ENCODE results near the gene PNPLA5.

The PNPLA5 gene

DNA sequence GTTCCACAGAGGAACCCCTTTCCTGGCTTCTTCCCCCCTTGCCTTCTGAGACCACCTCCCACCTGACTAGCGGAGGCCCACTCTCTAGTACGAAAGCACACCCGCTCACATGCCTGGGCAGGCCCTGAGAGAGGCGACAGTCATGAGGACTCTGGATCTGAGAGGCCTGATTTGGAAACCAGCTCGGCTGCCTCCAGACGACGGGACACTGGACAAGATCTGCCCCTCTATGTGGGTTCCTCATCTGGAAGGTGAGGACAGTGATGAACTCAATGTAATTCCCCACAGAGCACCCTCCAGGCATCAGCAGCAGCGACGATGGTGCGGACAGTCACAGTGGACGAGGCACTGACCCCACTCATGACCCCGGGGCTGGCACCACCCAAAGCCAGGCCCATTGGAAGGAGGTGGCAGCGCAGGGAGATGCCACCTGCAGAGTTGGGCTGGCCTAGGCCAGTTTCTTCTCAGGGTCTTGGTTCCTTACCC lies 37.0 kb downstream of the PNPLA5 start:
- no peak for DNase-seq (ENCODE audit: low read depth)

DNA sequence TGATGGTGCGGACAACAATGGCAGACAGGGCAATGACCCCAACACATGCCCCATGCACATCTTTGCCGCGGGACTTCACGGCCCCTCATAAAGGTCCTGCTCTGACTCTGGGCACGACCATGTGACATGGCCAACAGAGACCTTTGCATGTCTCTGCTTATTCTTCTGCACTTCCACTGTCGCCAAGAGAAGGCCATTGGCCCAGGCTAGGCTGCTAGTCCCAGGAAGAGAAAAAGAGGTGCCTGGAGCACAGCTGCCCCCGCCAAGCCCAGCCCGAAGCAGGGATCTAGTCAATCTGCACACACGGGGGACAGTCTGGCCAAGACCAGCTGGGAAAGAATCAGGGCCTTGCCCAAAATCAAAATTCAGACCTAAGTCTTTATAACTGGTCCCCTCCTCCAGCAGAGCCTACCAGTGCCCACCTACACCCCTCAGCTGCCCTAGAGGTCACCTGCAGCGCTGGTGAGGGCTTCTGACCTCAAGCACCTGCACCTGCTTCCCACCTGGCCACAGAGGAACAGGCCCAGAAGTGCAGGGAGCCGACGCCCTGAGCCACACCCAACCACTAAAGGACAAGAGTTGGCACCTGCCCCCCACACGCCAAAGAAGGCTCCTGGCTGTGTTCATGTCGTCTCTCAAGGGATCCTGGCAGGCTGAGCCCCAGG lies 37.6 kb downstream of the PNPLA5 start:
- DNase-seq (ENCODE audit: low read depth) = no peak

GRCh38 chr22:43853328-43853931 lies 38.4 kb downstream of the PNPLA5 start:
- no peak for DNase-seq (ENCODE audit: low read depth)

DNA sequence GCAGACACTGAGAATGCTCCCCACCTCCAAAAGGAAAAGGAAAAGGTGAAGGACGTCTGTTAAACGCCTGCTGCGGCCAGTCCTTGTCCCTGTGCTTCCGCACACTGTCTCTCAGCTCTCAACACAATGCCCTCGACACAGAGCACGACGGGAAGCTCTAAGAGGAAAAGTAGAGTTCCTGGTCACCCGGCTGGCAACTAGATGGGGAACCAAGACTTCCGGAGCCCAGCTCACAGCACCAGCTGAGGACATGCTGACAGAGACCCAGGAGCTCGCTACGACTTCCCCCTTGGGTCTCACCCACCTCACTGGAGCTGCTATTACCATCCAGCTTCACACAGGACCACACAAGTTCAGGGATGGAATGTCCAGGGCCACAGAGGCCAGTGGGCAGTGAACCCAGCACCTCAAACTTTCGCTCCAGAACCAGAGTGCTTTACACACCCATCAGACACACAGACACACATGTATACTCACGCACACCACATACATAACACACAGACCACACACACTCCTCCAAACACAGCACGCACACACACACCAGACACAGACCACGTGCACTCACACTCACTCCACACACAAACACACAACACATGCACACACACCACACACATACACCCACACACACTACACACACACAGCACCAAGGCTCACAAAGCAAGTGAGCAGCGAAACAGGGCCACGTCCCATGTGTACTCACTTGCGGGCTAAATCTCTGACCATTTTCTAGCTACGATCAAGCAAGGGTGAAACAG lies 39.1 kb downstream of the PNPLA5 start:
- DNase-seq (ENCODE audit: low read depth) = no peak

DNA sequence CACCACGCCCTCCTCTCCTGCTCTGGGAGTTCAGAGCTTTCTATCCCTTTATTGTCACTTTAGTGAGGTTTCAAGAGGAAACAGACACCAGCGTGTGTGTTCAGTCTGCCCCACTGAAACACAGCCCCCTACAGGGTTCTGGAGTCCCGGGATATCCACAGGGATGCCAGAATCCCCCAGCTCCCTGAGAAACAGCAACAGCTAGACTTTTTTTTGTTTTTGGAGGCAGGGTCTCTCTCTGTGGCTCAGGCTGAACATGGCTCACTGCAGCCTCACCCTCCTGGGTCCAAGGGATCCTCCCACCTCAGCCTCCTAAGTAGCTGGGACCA lies 39.9 kb downstream of the PNPLA5 start:
- DNase-seq (ENCODE audit: low read depth) = no peak

GRCh38 chr22:43851058-43851978 lies 40.5 kb downstream of the PNPLA5 start:
- DNase-seq (ENCODE audit: low read depth) = no peak

GRCh38 chr22:43850529-43850928 lies 41.3 kb downstream of the PNPLA5 start:
- DNase-seq (ENCODE audit: low read depth) = no peak

DNA sequence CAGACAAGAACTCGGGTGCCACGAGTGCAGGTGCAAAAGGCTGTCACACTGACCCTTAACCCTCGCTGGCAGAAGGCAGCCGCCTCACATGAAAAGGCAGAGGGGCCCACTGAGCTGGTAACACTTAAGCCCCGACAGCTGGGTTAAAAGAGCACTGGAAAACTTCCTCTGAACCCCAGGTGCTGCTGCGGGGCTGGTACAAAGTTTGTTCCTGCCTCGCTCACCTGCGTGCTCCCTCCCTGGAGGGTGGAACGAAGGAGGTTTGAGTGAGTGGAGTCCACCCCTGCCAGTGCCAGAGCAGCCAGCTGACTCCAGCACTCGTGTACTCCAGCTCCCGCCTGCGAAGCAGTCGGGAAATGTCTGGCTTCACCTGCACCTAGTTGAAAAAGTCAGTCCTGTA lies 42.1 kb downstream of the PNPLA5 start:
- DNase-seq (ENCODE audit: low read depth) = no peak

DNA sequence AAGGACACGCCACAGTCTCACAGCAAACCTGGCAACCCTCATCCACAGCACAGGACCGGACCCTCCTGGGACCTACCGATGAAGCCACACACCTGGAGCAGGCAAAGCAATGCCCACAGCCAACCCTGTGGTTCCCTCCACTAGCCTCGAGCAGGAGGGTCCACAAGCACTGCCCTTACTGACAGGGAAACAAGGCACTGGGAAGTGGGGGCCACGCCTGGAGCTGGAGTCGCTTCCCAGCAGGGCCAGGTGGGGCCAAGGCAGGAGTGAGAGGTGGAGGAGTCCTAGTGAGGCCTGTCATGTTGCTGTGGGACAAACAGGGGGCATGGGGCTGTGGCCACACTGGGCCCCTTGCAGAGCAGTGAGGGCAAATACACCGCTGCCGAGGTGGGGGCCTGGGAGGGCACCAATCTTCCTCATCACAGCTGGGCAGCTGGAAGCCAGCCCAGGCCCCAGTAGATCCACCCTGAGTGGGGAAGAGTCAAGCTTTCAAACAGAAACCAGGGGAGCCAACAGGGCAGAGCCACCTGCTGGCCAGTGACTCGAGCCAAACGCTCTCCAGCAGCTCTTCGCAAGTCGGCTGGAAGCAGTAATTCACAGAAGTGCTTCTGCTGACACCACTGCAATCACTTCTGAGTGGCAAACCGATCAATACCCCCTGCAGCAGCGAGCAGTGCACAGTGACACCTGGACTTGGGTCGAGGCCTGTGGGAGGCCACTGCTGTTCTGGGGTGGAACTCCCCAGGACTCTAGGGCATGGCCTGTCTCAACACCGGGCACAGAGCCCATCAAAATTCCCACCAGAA lies 43.2 kb downstream of the PNPLA5 start:
- DNase-seq (ENCODE audit: low read depth) = no peak

- DNase-seq (ENCODE audit: low read depth) = no peak
Measured at GRCh38 chr22:43847376-43848289, 44.2 kb downstream of the PNPLA5 start.

DNA sequence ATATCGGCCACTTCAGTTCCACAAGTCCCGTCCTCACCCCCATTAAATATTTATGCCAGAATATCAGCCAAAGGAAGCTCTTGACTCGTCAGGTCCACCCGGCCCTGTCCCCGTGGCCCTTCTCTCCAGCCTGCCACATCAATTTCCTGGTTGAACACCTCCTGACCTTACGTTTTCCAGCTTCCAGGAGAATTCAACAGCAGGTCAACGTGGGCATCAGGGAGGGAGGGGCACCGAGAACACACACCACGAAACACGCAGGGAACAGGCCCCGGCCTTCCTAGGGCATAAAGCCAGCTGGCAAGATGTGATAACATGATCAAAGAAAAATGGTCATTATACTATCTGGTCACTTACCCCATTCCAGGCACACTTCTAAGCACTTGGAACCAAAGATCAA lies 44.8 kb downstream of the PNPLA5 start:
- DNase-seq (ENCODE audit: low read depth) = no peak

GRCh38 chr22:43845981-43846380 lies 45.8 kb downstream of the PNPLA5 start:
- no peak for DNase-seq (ENCODE audit: low read depth)

DNA sequence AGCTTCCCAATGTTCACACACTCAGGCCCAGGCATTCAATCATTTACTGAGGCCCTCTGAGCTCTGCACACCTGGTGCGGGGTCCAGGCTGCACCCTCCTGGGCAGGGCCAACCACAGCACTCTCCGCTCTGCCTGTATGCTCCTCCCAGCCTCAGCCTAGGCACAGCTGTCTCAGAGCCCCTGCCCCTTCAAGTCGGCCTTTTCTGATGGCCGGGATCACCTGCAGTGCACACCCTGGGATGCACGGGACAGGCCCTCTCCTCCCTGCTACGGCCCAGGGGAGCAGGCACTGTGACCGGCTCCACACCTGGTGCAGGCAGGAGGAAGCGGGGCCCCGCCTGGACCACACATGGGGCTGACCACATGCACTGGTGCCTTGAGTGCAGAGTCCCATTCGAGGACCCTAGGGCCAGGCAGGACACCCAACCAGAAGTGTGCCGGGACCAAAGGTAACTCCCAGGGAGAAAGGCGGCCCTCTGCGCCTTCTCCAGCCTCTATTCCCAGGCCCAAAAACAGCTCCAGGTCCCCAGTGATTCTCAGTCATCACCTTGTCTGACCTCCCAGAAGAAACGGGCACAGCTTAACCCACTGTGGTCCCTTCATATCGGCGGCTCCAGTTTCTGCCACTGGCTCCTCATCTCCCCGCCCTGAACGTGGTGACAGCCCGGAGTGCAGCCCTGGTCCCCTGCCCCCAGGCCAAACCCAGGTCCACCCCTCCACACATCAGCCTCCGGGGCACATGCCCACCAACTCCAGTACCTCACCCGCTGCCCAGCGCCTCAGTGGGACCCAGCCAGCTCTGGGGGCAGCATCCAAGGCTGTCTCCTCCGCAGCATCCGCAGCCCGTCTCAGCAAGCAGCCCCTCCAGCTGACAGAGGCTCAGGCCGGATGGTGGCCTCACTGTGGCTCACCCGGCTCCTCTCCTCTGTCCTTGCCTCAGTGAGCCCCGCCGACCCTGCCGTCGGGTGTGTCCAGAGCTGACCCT lies 47.0 kb downstream of the PNPLA5 start:
- DNase-seq (ENCODE audit: low read depth) = no peak

DNA sequence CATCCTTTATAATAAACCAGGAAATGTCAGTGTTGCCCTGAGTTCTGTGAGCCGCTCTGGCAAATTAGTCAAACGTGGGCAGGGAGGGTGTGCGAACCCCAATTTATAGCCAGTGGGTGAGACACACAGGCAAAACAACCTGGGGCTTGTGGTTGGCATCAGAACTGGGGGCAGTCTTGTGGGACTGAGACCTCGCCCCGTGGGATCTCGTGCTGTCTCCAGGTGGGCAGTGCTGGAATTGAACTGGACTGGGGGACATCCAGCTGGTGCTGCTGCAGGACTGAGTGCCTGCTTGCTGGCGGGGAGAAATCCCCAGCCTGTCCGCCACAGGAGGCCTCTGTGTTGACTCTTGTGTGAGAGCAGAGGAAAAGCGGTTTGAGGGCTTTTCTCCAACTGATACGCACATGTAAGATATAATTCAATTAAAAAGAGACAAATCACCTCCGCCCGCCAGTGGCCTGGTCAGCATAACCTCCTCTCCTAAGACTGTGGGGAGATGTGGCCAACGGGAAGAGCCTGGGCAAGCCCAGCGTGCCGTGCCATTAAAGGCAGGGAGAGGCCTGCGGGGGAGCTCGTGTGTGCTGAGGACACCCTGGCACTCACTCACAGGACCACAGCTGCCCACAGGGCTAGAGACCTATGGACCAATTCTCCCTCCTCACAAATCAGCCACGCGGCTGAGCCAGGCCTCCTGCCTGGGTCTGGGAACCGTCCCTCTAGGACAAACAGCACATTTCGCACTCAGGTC lies 47.9 kb downstream of the PNPLA5 start:
- DNase-seq (ENCODE audit: low read depth) = no peak

GRCh38 chr22:43841742-43842141 lies 50.1 kb downstream of the PNPLA5 start:
- DNase-seq (ENCODE audit: low read depth) = no peak

DNA sequence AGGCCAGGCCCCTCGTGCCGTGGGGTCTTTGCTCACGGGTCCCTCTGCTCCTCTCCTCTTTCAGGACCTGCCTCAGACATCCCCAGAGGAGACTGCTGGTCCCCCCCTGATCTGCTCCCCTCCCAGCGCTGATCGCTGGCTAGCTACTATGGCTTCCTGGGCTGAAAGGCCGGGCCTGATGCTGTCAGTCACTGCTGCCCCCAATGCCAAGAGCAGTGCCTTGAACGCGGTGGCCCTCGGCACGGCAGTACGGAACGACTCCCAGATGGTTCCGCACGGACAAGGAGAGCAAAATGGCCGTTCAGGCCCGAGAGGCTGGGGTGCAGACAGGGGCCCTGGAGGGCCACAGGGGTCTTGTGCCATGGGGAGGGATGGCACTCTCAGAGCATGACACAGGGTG lies 51.0 kb downstream of the PNPLA5 start:
- no peak for DNase-seq (ENCODE audit: low read depth)

- DNase-seq (ENCODE audit: low read depth) = no peak
Measured at GRCh38 chr22:43840431-43840830, 51.4 kb downstream of the PNPLA5 start.

DNA sequence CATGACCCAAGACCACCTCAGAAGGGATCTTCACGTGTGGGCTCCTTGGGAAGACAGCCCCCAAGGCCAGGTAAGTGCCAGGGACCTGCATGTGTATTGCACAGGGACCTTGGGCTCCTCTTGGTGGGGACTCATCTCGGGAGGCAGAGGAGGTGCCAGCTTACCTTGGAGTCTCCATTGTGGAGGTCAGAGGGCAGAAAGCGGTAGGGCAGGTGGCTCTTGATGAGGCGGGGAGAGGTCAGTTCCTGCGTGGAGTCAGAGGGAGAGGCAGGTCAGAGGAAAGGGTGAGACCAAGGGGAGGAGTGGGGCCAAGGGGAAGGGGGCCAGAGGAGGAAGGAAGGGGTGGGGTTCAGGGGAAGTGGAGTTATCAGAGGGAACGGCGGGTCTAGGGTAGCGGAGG lies 52.0 kb downstream of the PNPLA5 start:
- DNase-seq (ENCODE audit: low read depth) = no peak

Data from non-pigmented ciliary epithelial cell (primary cell).